ENCODE results near the gene ADAM12. TPM values are rescaled to one million over a fixed set of nuclear protein-coding genes. Genes with fewer than 3 reads are reported as not detected.
"Not testable (repeated sequence)": the region's sequence is repeated elsewhere in the genome, so short reads cannot be mapped to it uniquely, and the experiment has no call there.

ADAM12 gene
- polyA plus RNA-seq, 4 donors = 21.5 to 32.0 (median 27.2) TPM

GRCh38 chr10:126066456-126066855, 321.8 kb downstream of the ADAM12 start:
- no peak for DNase-seq (ENCODE audit: low read depth in 4 of 4, low spot score in 2 of 4)

GRCh38 chr10:126065751-126066377, 322.4 kb downstream of the ADAM12 start:
- DNase-seq (ENCODE audit: low read depth in 4 of 4, low spot score in 2 of 4) = no peak

- no peak for DNase-seq (ENCODE audit: low read depth in 4 of 4, low spot score in 2 of 4)
Observed at GRCh38 chr10:126064512-126064911, 323.8 kb downstream of the ADAM12 start.

- no peak for DNase-seq (ENCODE audit: low read depth in 4 of 4, low spot score in 2 of 4)
Observed at GRCh38 chr10:126063353-126063791, 324.9 kb downstream of the ADAM12 start.

GRCh38 chr10:126062131-126063032, 325.9 kb downstream of the ADAM12 start:
- no peak for DNase-seq (ENCODE audit: low read depth in 4 of 4, low spot score in 2 of 4)

GRCh38 chr10:126061526-126061925, 326.8 kb downstream of the ADAM12 start:
- no peak for DNase-seq (ENCODE audit: low read depth in 4 of 4, low spot score in 2 of 4)

- no peak for DNase-seq (ENCODE audit: low read depth in 4 of 4, low spot score in 2 of 4)
Observed at GRCh38 chr10:126060261-126060931, 327.9 kb downstream of the ADAM12 start.

- no peak for DNase-seq (ENCODE audit: low read depth in 4 of 4, low spot score in 2 of 4)
Observed at GRCh38 chr10:126059076-126059826, 329.0 kb downstream of the ADAM12 start.

- no peak for DNase-seq (ENCODE audit: low read depth in 4 of 4, low spot score in 2 of 4)
Observed at GRCh38 chr10:126058507-126058906, 329.8 kb downstream of the ADAM12 start.

GRCh38 chr10:126058104-126058503, 330.2 kb downstream of the ADAM12 start:
- no peak for DNase-seq (ENCODE audit: low read depth in 4 of 4, low spot score in 2 of 4)

GRCh38 chr10:126057494-126057893, 330.8 kb downstream of the ADAM12 start:
- no peak for DNase-seq (ENCODE audit: low read depth in 4 of 4, low spot score in 2 of 4)

- DNase-seq (ENCODE audit: low read depth in 4 of 4, low spot score in 2 of 4) = no peak
Observed at GRCh38 chr10:126054191-126054590, 334.1 kb downstream of the ADAM12 start.

GRCh38 chr10:126052171-126052570, 336.1 kb downstream of the ADAM12 start:
- no peak for DNase-seq (ENCODE audit: low read depth in 4 of 4, low spot score in 2 of 4)

- DNase-seq (ENCODE audit: low read depth in 4 of 4, low spot score in 2 of 4) = no peak
Observed at GRCh38 chr10:126049759-126050700, 338.2 kb downstream of the ADAM12 start.

GRCh38 chr10:126047749-126048148, 340.5 kb downstream of the ADAM12 start:
- DNase-seq (ENCODE audit: low read depth in 4 of 4, low spot score in 2 of 4) = not testable (repeated sequence)

- DNase-seq (ENCODE audit: low read depth in 4 of 4, low spot score in 2 of 4) = no peak
Observed at GRCh38 chr10:126046831-126047230, 341.4 kb downstream of the ADAM12 start.

- no peak for DNase-seq (ENCODE audit: low read depth in 4 of 4, low spot score in 2 of 4)
Observed at GRCh38 chr10:126045861-126046260, 342.4 kb downstream of the ADAM12 start.

GRCh38 chr10:126043389-126043788, 344.9 kb downstream of the ADAM12 start:
- no peak for DNase-seq (ENCODE audit: low read depth in 4 of 4, low spot score in 2 of 4)

GRCh38 chr10:126042906-126043305, 345.4 kb downstream of the ADAM12 start:
- DNase-seq (ENCODE audit: low read depth in 4 of 4, low spot score in 2 of 4) = no peak
